Skeletal muscle cell (primary cell): ENCODE measurements around the gene MYH6.
"Not testable (repeated sequence)": the region's sequence is repeated elsewhere in the genome, so short reads cannot be mapped to it uniquely, and the experiment has no call there.

Experiments
- DNase-seq: peaks from one replicate; pipeline ENCODE4 v3.0.0-alpha.2; 2010; ENCODE audit warnings: low read depth
- H3K4me3 ChIP-seq: 2 replicates; pipeline ENCODE4 v1.5.1; 2011; ENCODE audit warnings: low read depth, mild to moderate bottlenecking, control low read depth, low read length, moderate library complexity

The MYH6 gene

GRCh38 chr14:23437133-23438100 lies 29.3 kb upstream of the MYH6 start:
- H3K4me3 ChIP-seq, result no peak overlapping the region

GRCh38 chr14:23436327-23437132 lies 28.5 kb upstream of the MYH6 start:
- H3K4me3 ChIP-seq, result no peak overlapping the region

More at GRCh38 chr14:23437133-23438100, 29.3 kb upstream of the MYH6 start:
- DNase-seq, result no peak

GRCh38 chr14:23435543-23436326 lies 27.7 kb upstream of the MYH6 start, which contains the start of gene MYH7:
Gene MYH7, minus strand, starts transcription at chr14:23435660. Its CDS starts 1,928 bp downstream, at chr14:23433732.
- no peak within 1 kb of the TSS for H3K4me3 ChIP-seq
- DNase-seq, result no peak

More at GRCh38 chr14:23436327-23437132, 28.5 kb upstream of the MYH6 start:
- DNase-seq, result no peak

- DNase-seq, result no peak
- no peak overlapping the region for H3K4me3 ChIP-seq
Observed at GRCh38 chr14:23434488-23435222, 26.6 kb upstream of the MYH6 start.

GRCh38 chr14:23433457-23433856 lies 25.4 kb upstream of the MYH6 start:
- H3K4me3 ChIP-seq, result no peak overlapping the region
- DNase-seq, result no peak

GRCh38 chr14:23432946-23433345 lies 24.9 kb upstream of the MYH6 start:
- H3K4me3 ChIP-seq, result no peak overlapping the region
- no peak for DNase-seq

- no peak overlapping the region for H3K4me3 ChIP-seq
- no peak for DNase-seq
Observed at GRCh38 chr14:23432102-23432925, 24.2 kb upstream of the MYH6 start.

- no peak for DNase-seq
- H3K4me3 ChIP-seq, result no peak overlapping the region
Observed at GRCh38 chr14:23431486-23431885, 23.4 kb upstream of the MYH6 start.

- no peak for DNase-seq
- no peak overlapping the region for H3K4me3 ChIP-seq
Observed at GRCh38 chr14:23430723-23431085, 22.6 kb upstream of the MYH6 start.

- no peak for DNase-seq
- H3K4me3 ChIP-seq, result no peak overlapping the region
Observed at GRCh38 chr14:23430016-23430722, 22.1 kb upstream of the MYH6 start.

- no peak for DNase-seq
- H3K4me3 ChIP-seq, result no peak overlapping the region
Observed at GRCh38 chr14:23428686-23429495, 20.8 kb upstream of the MYH6 start.

GRCh38 chr14:23425798-23426197 lies 17.7 kb upstream of the MYH6 start:
- not testable (repeated sequence) for H3K4me3 ChIP-seq, DNase-seq

GRCh38 chr14:23425169-23425568 lies 17.1 kb upstream of the MYH6 start:
- no peak overlapping the region for H3K4me3 ChIP-seq
- DNase-seq, result no peak

GRCh38 chr14:23423657-23424056 lies 15.6 kb upstream of the MYH6 start:
- no peak for DNase-seq
- H3K4me3 ChIP-seq, result no peak overlapping the region

GRCh38 chr14:23421594-23421993 lies 13.5 kb upstream of the MYH6 start:
- no peak for DNase-seq

GRCh38 chr14:23419646-23420045 lies 11.6 kb upstream of the MYH6 start:
- H3K4me3 ChIP-seq, DNase-seq: not testable (repeated sequence)

More at GRCh38 chr14:23421594-23421993, 13.5 kb upstream of the MYH6 start:
- no peak overlapping the region for H3K4me3 ChIP-seq

GRCh38 chr14:23418021-23418420 lies 9.9 kb upstream of the MYH6 start:
- DNase-seq, result no peak

More at GRCh38 chr14:23418021-23418420, 9.9 kb upstream of the MYH6 start:
- H3K4me3 ChIP-seq, result no peak overlapping the region
